ENCODE data around the gene TOB2. TPM values are rescaled to one million over a fixed set of nuclear protein-coding genes. Genes with fewer than 3 reads are reported as not detected.
"Not testable (repeated sequence)": the region's sequence is repeated elsewhere in the genome, so short reads cannot be mapped to it uniquely, and the experiment has no call there.

Gene TOB2
- total and polyA plus RNA-seq, 2 donors (not counting 1 experiment from before 2014, with no cell fraction given): 20.6 to 20.9 TPM

GRCh38 chr22:41405588-41405987 lies 41.0 kb downstream of the TOB2 start:
- H3K27ac ChIP-seq (ENCODE audit: insufficient read depth, low read length): no peak overlapping the region
- no peaks in the 10 kb centered on the region for H3K27me3 ChIP-seq (ENCODE audit: control insufficient read depth, insufficient read depth, low read length)
- H3K4me1 ChIP-seq (ENCODE audit: control insufficient read depth, extremely low read depth, insufficient read depth, low read length): peaks cover 17% of the 10 kb centered on the region
- no peak overlapping the region for H3K4me2 ChIP-seq (ENCODE audit: extremely low read depth, insufficient read depth, low read length)
- H4K20me1 ChIP-seq (ENCODE audit: control insufficient read depth, extremely low read depth, insufficient read depth, low read length): no peaks in the 10 kb centered on the region
- H3K79me2 ChIP-seq (ENCODE audit: control insufficient read depth, insufficient read depth, low read length): no peaks in the 10 kb centered on the region
- TF ChIP-seq, protein P1, sequence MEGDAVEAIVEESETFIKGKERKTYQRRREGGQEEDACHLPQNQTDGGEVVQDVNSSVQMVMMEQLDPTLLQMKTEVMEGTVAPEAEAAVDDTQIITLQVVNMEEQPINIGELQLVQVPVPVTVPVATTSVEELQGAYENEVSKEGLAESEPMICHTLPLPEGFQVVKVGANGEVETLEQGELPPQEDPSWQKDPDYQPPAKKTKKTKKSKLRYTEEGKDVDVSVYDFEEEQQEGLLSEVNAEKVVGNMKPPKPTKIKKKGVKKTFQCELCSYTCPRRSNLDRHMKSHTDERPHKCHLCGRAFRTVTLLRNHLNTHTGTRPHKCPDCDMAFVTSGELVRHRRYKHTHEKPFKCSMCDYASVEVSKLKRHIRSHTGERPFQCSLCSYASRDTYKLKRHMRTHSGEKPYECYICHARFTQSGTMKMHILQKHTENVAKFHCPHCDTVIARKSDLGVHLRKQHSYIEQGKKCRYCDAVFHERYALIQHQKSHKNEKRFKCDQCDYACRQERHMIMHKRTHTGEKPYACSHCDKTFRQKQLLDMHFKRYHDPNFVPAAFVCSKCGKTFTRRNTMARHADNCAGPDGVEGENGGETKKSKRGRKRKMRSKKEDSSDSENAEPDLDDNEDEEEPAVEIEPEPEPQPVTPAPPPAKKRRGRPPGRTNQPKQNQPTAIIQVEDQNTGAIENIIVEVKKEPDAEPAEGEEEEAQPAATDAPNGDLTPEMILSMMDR (conservative IDR thresholded peaks at IDR 0.05 in 1 of 2, IDR thresholded peaks at IDR 0.05 in 1 of 2; ENCODE audit: low read depth in 1 of 2, low read length in 2 of 2): no peak
- no peak for TF ChIP-seq EZH2 (IDR thresholded peaks at IDR 0.05; ENCODE audit: low read length, missing control alignments)
- no peak overlapping the region for H3K4me3 ChIP-seq (replicated peaks in 1 of 4; ENCODE audit: control extremely low read depth in 1 of 4, insufficient read depth in 1 of 4, low read depth in 3 of 4, low read length in 4 of 4)
- H3K36me3 ChIP-seq (ENCODE audit: control insufficient read depth, insufficient read depth, low read length): no peaks in the 10 kb centered on the region
- no peaks in the 10 kb centered on the region for H3K9me3 ChIP-seq (ENCODE audit: control insufficient read depth, insufficient read depth, low read depth, low read length)
- H3K9ac ChIP-seq (ENCODE audit: insufficient read depth, low read length): no peak overlapping the region
- DNase-seq (ENCODE audit: low read depth in 2 of 2): no peak
- no peak overlapping the region for H2AFZ ChIP-seq (ENCODE audit: low read length)

DNA sequence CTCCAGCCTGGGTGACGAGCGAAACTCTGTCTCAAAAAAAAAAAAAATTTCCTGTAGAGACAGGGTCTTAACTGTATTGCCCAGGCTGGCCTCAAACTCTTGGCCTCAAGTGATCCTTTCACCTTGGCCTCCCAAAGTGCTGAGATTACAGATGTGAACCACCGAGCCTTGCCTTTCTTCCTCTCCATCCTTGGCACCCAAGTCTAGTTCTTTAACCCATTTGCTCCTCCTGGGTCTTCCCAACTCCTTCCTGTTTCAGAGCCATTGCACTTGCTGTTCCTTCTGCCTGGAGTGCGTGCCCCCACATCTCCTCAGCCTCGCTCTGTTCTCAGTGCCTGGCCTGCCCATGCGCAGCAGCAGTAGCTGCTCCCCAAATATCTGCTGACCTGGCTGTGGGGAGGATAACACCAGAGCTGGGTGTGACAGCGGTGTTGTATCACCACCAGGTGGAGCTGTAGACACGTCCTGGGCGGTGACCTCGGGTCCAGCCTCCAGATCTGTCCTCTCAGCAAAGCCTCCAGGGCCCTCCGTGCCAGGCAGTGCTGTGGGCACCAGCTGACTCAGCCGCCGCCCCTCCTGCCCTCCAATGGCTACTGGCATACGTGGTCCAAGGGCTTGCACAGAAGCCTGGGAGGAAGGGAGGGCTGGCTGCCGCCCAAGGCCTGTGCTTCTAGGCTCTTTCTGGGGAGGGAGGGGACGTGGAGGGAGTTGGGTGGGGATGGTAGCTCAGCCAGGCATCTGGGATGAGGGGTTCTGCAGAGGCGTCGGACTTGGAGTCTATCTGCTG lies 42.9 kb downstream of the TOB2 start:
- peak; percentile 70 to 87 for DNase-seq (ENCODE audit: low read depth in 2 of 2)
- Histone ChIP-seq H3K9me3 (ENCODE audit: control insufficient read depth, insufficient read depth, low read depth, low read length) (no peaks in the 10 kb centered on the region), H3K4me2 (ENCODE audit: extremely low read depth, insufficient read depth, low read length) (peak overlapping the region; percentile 32), H2AFZ (ENCODE audit: low read length) (peak overlapping the region; percentile 78), H3K27ac (ENCODE audit: insufficient read depth, low read length) (no peak overlapping the region), H3K4me1 (ENCODE audit: control insufficient read depth, extremely low read depth, insufficient read depth, low read length) (peaks cover 17% of the 10 kb centered on the region), H3K79me2 (ENCODE audit: control insufficient read depth, insufficient read depth, low read length) (no peaks in the 10 kb centered on the region), H3K27me3 (ENCODE audit: control insufficient read depth, insufficient read depth, low read length) (no peaks in the 10 kb centered on the region), H4K20me1 (ENCODE audit: control insufficient read depth, extremely low read depth, insufficient read depth, low read length) (no peaks in the 10 kb centered on the region), H3K9ac (ENCODE audit: insufficient read depth, low read length) (no peak overlapping the region), H3K36me3 (ENCODE audit: control insufficient read depth, insufficient read depth, low read length) (no peaks in the 10 kb centered on the region), H3K4me3 (replicated peaks in 1 of 4; ENCODE audit: control extremely low read depth in 1 of 4, insufficient read depth in 1 of 4, low read depth in 3 of 4, low read length in 4 of 4) (no peak overlapping the region)
- TF ChIP-seq, protein P1 (conservative IDR thresholded peaks at IDR 0.05 in 1 of 2, IDR thresholded peaks at IDR 0.05 in 1 of 2; ENCODE audit: low read depth in 1 of 2, low read length in 2 of 2): peak; percentile 95 to 96
- TF ChIP-seq EZH2 (IDR thresholded peaks at IDR 0.05; ENCODE audit: low read length, missing control alignments): no peak

DNA sequence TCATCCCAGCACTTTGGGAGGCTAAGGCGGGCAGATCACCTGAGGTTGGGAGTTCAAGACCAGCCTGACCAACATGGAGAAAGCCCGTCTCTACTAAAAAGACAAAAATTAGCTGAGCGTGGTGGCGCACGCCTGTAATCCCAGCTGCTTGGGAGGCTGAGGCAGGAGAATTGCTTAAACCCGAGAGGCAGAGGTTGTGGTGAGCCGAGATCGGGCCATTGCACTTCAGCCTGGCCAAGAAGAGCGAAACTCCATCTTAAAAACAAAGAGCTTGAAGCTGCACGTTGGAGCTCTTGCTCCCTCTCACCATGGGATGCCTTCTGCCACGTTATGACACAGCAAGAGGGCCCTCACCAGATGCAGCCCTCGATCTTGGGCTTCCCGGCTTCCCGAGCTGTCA lies 43.8 kb downstream of the TOB2 start:
- H3K4me2 ChIP-seq (ENCODE audit: extremely low read depth, insufficient read depth, low read length); H3K27ac ChIP-seq (ENCODE audit: insufficient read depth, low read length); H4K20me1 ChIP-seq (ENCODE audit: control insufficient read depth, extremely low read depth, insufficient read depth, low read length); H2AFZ ChIP-seq (ENCODE audit: low read length); H3K4me3 ChIP-seq (replicated peaks in 1 of 4; ENCODE audit: control extremely low read depth in 1 of 4, insufficient read depth in 1 of 4, low read depth in 3 of 4, low read length in 4 of 4); DNase-seq (ENCODE audit: low read depth in 2 of 2); H3K36me3 ChIP-seq (ENCODE audit: control insufficient read depth, insufficient read depth, low read length); H3K27me3 ChIP-seq (ENCODE audit: control insufficient read depth, insufficient read depth, low read length); H3K9ac ChIP-seq (ENCODE audit: insufficient read depth, low read length); H3K79me2 ChIP-seq (ENCODE audit: control insufficient read depth, insufficient read depth, low read length); H3K9me3 ChIP-seq (ENCODE audit: control insufficient read depth, insufficient read depth, low read depth, low read length): not testable (repeated sequence)
- peaks cover 17% of the 10 kb centered on the region for H3K4me1 ChIP-seq (ENCODE audit: control insufficient read depth, extremely low read depth, insufficient read depth, low read length)

All from fibroblast of lung (primary cell).